Measurements from ENCODE around the gene C19orf53. TPM values are rescaled to one million over a fixed set of nuclear protein-coding genes. Genes with fewer than 3 reads are reported as not detected.
"Not testable (repeated sequence)": the region's sequence is repeated elsewhere in the genome, so short reads cannot be mapped to it uniquely, and the experiment has no call there.

Gene C19orf53
- polyA plus RNA-seq, 3 donors, result 125 to 156 (median 132) TPM

GRCh38 chr19:13788991-13789390, 14.7 kb downstream of the C19orf53 start:
- no peaks in the 10 kb centered on the region for H3K79me2 ChIP-seq (ENCODE audit: insufficient read depth, low read length)
- H3K4me1 ChIP-seq (ENCODE audit: control insufficient read depth in 1 of 2, insufficient read depth in 2 of 2, low read length in 2 of 2), result peaks cover 42 to 50% of the 10 kb centered on the region in 2 donors
- H3K36me3 ChIP-seq (replicated peaks in 1 of 2; ENCODE audit: control insufficient read depth in 1 of 2, insufficient read depth in 2 of 2, low read length in 2 of 2), result no peaks in the 10 kb centered on the region
- no peaks in the 10 kb centered on the region for H3K27me3 ChIP-seq (ENCODE audit: control insufficient read depth in 2 of 2, insufficient read depth in 2 of 2, low read length in 2 of 2)
- H3K4me2 ChIP-seq (replicated peaks; ENCODE audit: extremely low read depth, low read length, poor library complexity, severe bottlenecking), result peak overlapping the region; percentile 66
- peak; percentile 30 to 65 (median 41) for DNase-seq
- peak overlapping the region; percentile 65 for H2AFZ ChIP-seq (ENCODE audit: insufficient read depth, low read depth, low read length, poor library complexity, severe bottlenecking)
- peak overlapping the region; percentile 80 to 93 (median 90) for H3K27ac Mint-ChIP-seq
- H3K4me3 ChIP-seq (replicated peaks in 1 of 3; ENCODE audit: low read depth in 2 of 3, low read length in 3 of 3), result peak overlapping the region in 1 of 3 experiments; percentile 64
- H3K9me3 Mint-ChIP-seq, result peaks cover 0 to 5% (median 0%) of the 10 kb centered on the region in 7 donors
- peak overlapping the region; percentile 62 to 72 for H3K27ac ChIP-seq (ENCODE audit: low read depth in 1 of 2, low read length in 2 of 2)
- H3K9me3 ChIP-seq (replicated peaks in 1 of 2; ENCODE audit: control insufficient read depth in 1 of 2, insufficient read depth in 1 of 2, low read length in 2 of 2), result no peaks in the 10 kb centered on the region
- WGBS (ENCODE audit: insufficient coverage), result 0% methylated on average over 4 of the region's 8 CpGs
- H3K9ac ChIP-seq (ENCODE audit: insufficient read depth, low read length, poor library complexity, severe bottlenecking), result peak overlapping the region; percentile 21
- peaks cover 0 to 4% (median 0%) of the 10 kb centered on the region in 3 donors for H3K27me3 Mint-ChIP-seq (ENCODE audit: low read depth in 3 of 3)
- peaks cover 45% of the 10 kb centered on the region for H3K4me1 Mint-ChIP-seq
- peak overlapping the region; percentile 54 to 82 for H3K4me3 Mint-ChIP-seq
- no peak for TF ChIP-seq CTCF (IDR thresholded peaks at IDR 0.05)
- no peaks in the 10 kb centered on the region for H4K20me1 ChIP-seq (ENCODE audit: insufficient read depth, low read length)
- intact Hi-C loops (cut with micrococcal nuclease), result loop anchor here (5.0 kb wide), 2 partner anchors 43 to 73 kb away; no protein-coding TSS in a partner anchor
- no peaks in the 10 kb centered on the region for H3K36me3 Mint-ChIP-seq

GRCh38 chr19:13790354-13790753, 16.1 kb downstream of the C19orf53 start:
- no peak for TF ChIP-seq CTCF (IDR thresholded peaks at IDR 0.05)
- Mint-ChIP-seq H3K27ac (peak overlapping the region; percentile 80 to 97 (median 95)), H3K4me1 (peaks cover 45% of the 10 kb centered on the region), H3K9me3 (peaks cover 0 to 5% (median 0%) of the 10 kb centered on the region in 7 donors), H3K36me3 (no peaks in the 10 kb centered on the region), H3K4me3 (no peak overlapping the region), H3K27me3 (ENCODE audit: low read depth in 3 of 3) (peaks cover 0 to 4% (median 0%) of the 10 kb centered on the region in 3 donors)
- H3K4me1 ChIP-seq (ENCODE audit: control insufficient read depth in 1 of 2, insufficient read depth in 2 of 2, low read length in 2 of 2), result peaks cover 46 to 49% of the 10 kb centered on the region in 2 donors
- no peaks in the 10 kb centered on the region for H4K20me1 ChIP-seq (ENCODE audit: insufficient read depth, low read length)
- H3K9ac ChIP-seq (ENCODE audit: insufficient read depth, low read length, poor library complexity, severe bottlenecking), result peak overlapping the region; percentile 13
- DNase-seq, result peak; percentile 69 to 85 (median 76)
- peak overlapping the region; percentile 49 to 66 for H3K27ac ChIP-seq (ENCODE audit: low read depth in 1 of 2, low read length in 2 of 2)
- no peaks in the 10 kb centered on the region for H3K27me3 ChIP-seq (ENCODE audit: control insufficient read depth in 2 of 2, insufficient read depth in 2 of 2, low read length in 2 of 2)
- H3K9me3 ChIP-seq (replicated peaks in 1 of 2; ENCODE audit: control insufficient read depth in 1 of 2, insufficient read depth in 1 of 2, low read length in 2 of 2), result no peaks in the 10 kb centered on the region
- no peak overlapping the region for H3K4me3 ChIP-seq (replicated peaks in 1 of 3; ENCODE audit: low read depth in 2 of 3, low read length in 3 of 3)
- intact Hi-C loops (cut with micrococcal nuclease), result no loop called here
- H3K36me3 ChIP-seq (replicated peaks in 1 of 2; ENCODE audit: control insufficient read depth in 1 of 2, insufficient read depth in 2 of 2, low read length in 2 of 2), result no peaks in the 10 kb centered on the region
- 22% methylated on average over 6 of the region's 8 CpGs for WGBS (ENCODE audit: insufficient coverage)
- H2AFZ ChIP-seq (ENCODE audit: insufficient read depth, low read depth, low read length, poor library complexity, severe bottlenecking), result no peak overlapping the region
- H3K79me2 ChIP-seq (ENCODE audit: insufficient read depth, low read length), result no peaks in the 10 kb centered on the region
- no peak overlapping the region for H3K4me2 ChIP-seq (replicated peaks; ENCODE audit: extremely low read depth, low read length, poor library complexity, severe bottlenecking)

DNA sequence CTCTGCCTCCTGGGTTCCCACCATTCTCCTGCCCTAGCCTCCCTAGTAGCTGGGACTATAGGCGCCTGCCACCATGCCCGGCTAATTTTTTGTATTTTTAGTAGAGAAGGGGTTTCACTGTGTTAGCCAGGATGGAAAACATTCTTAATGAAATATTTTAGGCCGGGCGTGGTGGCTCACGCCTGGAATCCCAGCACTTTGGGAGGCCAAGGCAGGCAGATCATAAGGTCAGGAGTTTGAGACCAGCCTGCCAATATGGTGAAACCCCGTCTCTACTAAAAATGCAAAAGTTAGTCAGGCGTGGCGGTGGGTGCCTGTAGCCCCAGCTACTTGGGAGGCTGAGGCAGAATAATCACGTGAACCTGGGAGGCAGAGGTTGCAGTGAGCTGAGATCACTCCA, 19.1 kb downstream of the C19orf53 start:
- H3K9me3 Mint-ChIP-seq; H3K4me3 ChIP-seq (replicated peaks in 1 of 3; ENCODE audit: low read depth in 2 of 3, low read length in 3 of 3); H3K79me2 ChIP-seq (ENCODE audit: insufficient read depth, low read length); H2AFZ ChIP-seq (ENCODE audit: insufficient read depth, low read depth, low read length, poor library complexity, severe bottlenecking); H3K4me3 Mint-ChIP-seq; H3K9me3 ChIP-seq (replicated peaks in 1 of 2; ENCODE audit: control insufficient read depth in 1 of 2, insufficient read depth in 1 of 2, low read length in 2 of 2); H3K36me3 Mint-ChIP-seq; intact Hi-C loops (cut with micrococcal nuclease); H3K36me3 ChIP-seq (replicated peaks in 1 of 2; ENCODE audit: control insufficient read depth in 1 of 2, insufficient read depth in 2 of 2, low read length in 2 of 2); H4K20me1 ChIP-seq (ENCODE audit: insufficient read depth, low read length); H3K27ac Mint-ChIP-seq; H3K27ac ChIP-seq (ENCODE audit: low read depth in 1 of 2, low read length in 2 of 2); H3K9ac ChIP-seq (ENCODE audit: insufficient read depth, low read length, poor library complexity, severe bottlenecking); H3K27me3 Mint-ChIP-seq (ENCODE audit: low read depth in 3 of 3); H3K27me3 ChIP-seq (ENCODE audit: control insufficient read depth in 2 of 2, insufficient read depth in 2 of 2, low read length in 2 of 2); DNase-seq; H3K4me2 ChIP-seq (replicated peaks; ENCODE audit: extremely low read depth, low read length, poor library complexity, severe bottlenecking): not testable (repeated sequence)
- H3K4me1 Mint-ChIP-seq, result peaks cover 49% of the 10 kb centered on the region
- H3K4me1 ChIP-seq (ENCODE audit: control insufficient read depth in 1 of 2, insufficient read depth in 2 of 2, low read length in 2 of 2), result peaks cover 48 to 50% of the 10 kb centered on the region in 2 donors
- whole genome bisulfite sequencing (ENCODE audit: insufficient coverage), result 99% methylated on average over 5 of the region's 9 CpGs
